A204.1 (cell line): ENCODE measurements around the gene PRRC2B.
"Not testable (repeated sequence)": the region's sequence is repeated elsewhere in the genome, so short reads cannot be mapped to it uniquely, and the experiment has no call there.

Source experiments
- FAIRE-seq: peaks from 2 replicates; lab custom pipeline; 2012; peaks lifted over from hg19 to GRCh38; lab: Jason Lieb, UNC

The PRRC2B gene

DNA sequence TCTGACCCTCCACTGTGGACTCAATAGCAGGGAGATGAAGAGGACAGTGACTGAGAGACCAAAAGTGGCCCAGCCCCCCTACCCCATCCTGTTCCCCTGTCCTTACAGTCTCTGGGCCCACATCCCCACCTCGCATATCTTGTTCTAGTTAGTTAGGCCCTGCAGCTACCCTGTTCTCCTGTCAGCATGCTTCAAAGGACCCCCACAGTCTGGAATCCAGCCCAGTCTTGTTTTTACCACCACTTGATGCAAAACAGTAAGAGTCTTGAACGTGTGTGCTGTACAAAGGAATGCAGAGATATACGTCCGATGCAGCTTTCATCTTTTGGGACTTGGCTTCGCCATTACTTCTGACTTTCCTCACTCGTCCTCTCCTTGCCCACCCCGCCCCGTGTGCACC is 96.6 kb downstream of the PRRC2B start:
- FAIRE-seq = no peak

DNA sequence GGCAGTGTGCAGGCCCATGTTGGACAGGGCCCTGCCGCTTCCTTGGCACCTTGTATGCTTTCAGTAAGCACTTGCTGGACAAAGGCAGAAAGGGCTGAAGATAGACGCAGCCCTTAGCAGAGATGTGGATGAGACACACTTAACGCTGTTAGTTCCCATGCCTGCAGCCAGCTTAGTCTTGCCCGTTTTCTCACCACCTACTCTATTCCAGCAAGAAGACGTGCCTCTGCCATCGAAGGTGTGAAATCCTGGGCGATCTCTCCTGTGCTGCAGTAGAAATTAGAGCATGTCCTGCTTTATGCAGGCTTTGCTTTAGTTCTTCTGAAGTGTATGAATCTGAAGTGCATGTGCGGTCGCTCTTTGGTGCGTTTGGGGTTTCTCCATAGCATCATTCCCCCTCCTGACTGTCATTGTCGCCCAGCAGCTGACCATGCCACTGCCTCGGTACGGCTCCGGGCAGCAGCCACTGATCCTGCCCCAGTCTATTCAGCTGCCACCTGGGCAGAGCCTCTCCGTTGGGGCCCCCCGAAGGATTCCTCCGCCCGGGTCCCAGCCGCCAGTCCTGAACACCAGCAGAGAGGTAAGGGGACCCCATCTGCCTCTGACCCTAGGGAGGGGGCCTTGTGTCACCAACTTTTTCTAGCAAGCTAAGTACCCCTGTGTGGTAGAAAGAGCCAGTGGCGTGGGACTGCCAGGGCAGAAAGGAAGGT is 97.3 kb downstream of the PRRC2B start:
- FAIRE-seq = no peak

DNA sequence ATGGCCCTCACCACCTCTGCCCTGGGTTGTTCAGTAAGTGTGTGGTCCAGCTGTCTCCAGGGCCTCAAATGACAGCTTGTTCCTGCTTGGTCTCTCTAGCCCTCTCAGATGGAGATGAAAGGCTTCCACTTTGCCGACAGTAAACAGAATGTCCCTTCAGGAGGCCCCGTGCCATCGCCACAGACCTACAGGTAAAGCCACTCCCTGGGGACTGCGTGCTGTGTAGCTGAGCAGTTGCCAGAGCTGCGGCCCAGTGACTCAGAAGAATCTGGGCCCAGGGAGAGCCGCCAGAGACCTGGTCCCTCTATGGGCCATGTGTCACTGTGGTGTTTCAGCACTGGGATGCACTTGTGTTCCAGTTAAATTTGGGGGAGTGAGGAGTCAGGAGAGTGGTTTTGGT is 98.2 kb downstream of the PRRC2B start:
- no peak for FAIRE-seq

DNA sequence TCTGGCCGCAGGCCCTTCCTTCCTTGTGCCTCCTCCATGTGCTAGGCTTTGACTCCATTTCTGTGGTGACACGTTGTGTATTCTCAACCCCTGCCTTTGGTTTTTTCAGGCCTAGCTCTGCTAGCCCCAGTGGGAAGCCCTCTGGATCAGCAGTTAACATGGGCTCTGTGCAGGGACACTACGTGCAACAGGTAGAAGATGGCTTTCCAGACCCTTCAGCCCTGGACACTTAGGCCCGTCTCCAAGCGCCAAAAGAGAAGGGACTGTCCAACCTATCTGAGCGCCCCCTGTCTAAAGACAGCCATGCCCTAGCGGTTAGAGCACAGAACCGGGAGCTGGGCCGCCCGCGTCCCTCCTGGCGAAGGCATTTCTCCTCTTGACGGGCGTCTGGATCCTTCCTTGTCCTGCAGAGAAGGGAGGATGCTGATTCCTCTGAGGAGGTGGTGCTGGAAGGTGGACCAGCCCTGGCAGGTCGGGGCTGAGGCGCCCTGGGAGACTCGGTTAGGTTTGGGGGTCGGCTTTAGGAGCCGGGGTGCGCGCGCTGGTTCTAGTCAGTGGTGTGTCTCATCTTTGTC is 100.5 kb downstream of the PRRC2B start:
- no peak for FAIRE-seq

DNA sequence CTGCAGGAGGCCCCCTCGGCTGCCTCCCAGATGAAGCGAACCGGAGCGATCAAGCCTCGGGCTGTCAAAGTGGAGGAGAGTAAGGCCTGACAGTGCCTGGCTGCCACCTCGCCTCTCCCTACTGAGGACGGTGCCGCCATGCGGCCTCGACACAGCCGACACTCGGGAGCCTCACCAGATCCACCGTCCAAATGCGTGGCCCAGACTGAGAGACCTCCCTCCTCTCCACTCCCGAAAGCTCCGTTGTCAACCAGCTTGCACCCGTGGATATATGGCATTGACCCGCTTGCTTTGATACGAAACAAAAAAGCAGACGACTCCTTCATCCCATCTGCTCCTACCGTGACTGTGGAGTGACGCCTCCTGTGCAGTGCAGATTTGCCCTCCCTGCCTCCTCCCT is 101.9 kb downstream of the PRRC2B start:
- no peak for FAIRE-seq

DNA sequence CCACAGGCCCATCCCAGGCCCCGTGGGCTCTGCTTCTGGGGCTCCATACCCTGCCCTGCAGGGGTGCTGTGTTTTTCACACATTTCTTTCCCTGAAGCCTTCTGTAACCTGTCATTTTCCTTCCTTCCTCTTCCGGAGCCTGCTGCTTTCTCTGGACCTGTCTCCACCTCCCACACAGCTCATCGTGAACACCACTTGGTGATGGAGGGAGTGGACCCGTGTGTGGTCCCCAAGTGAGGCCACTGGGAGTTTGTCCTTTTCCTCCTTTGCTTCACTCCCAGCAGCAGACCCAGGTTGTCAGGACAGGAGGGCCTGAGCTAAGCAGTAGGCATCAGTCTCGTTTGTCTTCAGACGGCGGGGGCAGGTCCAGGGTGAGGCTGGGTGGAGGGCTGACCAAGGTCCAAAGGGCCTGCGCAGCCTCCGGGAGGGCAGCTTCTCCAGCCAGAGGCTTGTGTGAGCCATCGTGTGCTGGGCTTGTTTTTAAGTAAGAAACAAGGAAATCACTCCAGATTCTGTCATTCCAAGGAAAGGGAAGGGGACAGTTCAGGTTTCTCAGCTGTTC is 103.0 kb downstream of the PRRC2B start:
- no peak for FAIRE-seq

DNA sequence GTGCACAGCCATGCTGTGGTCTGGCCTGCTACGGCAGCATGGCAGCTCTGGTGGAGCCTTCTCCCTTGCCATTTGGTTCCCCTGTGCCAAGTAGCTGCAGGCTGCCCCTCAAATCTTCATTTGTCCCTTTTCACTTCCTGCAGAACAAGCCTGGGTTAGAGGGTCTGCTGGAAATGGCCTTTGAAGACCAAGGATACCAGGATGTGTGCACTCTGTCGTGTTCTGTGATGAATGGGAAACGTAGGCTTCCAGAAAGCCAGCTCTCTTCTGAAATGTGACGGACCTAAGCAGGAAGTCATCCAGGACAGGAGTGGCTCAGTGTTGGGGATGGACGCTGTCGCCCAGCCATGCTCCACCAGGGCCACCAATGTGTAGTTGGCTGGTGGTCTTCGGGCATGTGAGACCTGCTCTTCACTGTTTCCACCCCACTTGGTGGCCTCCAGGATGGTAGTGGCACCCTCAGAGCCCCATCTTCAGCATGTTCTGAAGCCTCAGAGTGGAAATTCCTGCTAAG is 105.4 kb downstream of the PRRC2B start:
- FAIRE-seq = no peak

DNA sequence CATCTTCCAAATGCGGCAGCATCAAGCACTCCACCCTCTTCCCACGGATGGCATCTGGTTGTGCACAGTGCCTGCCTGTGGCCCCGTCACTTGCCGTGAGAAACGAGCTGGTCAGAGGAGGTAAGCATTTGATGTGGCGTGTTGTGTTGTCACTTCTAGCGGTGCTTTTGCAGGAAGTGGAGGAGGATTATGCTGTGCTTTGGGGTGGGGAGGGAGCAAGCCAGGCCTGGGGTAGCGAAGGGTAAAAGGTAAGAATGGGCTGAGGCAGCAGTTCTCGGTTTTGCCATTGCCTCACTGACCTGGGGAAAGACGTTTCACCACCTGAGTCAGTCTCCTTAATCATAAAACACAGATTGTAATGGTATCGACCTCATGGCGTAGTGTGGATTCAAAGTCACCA is 106.5 kb downstream of the PRRC2B start:
- FAIRE-seq = no peak

DNA sequence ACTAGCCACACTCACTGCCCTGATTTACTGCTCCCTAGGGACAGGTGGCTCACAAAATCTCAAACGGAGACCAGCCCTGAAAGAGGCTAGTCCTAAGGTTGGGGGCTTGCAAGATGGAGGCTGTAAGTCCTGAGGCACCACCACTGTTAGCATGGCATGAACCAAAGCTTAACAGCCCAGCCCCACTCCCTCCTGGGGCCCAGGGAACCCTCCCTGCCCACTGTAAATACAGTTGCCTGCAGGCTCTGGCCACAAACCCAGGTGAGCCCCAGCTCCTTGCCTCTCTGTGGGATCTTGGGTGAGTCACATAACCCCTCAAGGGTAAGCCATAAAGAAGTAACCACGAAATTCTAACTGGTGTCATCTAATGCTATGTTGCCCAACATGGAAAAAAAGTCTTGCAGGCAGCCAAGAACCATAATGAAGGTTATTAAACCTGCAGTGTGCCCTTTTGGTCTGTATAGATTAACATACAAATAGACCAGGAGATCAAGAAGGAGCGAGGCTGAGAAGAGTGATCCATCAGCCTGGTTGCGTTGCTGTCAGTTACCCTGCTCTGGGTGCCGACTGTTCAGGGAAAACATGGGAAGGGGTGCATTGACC is 107.2 kb downstream of the PRRC2B start:
- FAIRE-seq = no peak

DNA sequence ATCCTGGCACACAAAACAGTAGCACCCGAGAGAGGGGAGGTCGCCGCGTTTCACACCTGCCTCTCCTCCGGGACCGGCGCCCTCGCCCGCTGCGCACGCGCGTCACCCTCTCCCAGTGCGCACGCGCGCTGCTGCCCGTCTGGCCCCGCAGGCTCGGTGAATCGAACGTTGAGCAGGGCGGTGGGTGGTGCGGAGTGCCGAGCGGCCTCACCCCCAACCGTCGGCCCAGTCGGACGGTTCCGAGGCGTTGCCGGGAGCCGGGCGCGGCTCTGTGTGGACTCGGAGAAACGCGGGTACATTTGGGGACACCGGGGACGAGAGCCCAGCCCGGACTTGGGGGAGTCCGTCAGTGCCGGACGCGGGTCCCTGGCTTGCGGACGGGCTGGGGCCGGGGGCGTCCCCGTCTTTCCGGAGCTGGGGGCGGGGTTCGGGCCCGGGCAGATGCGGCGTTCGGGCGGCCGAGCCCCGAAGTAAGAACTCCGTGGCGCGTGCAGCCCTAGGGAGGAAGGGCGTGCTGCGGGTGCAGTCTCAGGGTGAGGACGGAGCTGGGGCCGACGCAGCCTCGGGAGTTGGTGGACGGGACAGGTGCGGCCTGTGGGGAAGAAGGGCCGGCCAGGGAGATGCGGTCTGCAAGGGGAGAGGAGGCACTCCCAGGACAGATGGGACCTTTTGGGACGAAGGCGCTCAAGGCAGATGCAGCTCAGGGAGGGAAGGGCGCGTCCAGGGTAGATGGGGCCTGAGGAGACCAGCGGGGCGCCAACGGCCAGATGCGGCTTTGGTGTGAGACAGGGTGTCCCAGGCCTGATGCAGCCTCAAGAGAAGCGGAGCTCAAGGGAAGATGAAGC is 109.1 kb downstream of the PRRC2B start, which contains the start of gene POMT1:
TSS of gene POMT1 (plus strand) at position 138 of the 845 bp plus-strand sequence. CDS start 1,301 bp downstream, outside the sequence.
- FAIRE-seq = no peak

DNA sequence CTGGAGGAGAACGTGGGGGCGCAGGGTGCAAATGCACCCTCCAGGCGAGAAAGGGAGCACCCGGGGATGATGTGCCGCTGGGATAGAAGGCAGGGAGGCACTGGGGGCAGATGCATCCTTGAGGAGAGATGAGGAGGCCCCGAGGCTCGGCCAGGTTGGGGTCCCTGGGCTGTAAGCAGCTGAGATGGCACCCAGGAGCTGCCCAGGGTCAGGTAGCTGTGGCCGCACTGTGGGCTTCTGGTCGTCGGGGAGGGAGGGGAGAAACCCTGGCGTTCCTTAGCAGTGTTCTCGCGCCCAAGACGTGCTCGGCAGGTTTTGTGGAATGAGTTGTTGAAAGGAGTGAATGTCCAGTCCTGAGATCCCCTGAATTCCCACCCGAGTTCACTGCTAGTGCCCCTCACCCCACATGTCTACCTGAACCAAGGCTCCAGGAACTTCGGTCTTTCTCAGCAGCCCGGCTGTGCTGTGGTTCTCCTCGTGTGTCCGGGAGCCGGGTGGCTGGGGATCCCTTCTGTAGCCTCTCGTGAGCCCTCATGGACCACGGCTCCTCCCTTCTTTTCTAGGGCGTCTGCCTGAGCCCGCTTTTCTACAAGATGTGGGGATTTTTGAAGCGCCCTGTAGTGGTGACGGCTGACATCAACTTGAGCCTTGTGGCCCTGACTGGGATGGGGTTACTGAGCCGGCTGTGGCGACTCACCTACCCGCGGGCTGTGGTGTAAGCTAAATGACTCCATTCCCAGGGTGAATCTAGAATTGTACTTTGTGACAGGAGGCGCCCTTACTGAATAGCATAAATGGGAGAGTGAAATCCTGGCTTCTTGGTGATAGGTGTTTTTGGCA is 110.0 kb downstream of the PRRC2B start:
- no peak for FAIRE-seq

DNA sequence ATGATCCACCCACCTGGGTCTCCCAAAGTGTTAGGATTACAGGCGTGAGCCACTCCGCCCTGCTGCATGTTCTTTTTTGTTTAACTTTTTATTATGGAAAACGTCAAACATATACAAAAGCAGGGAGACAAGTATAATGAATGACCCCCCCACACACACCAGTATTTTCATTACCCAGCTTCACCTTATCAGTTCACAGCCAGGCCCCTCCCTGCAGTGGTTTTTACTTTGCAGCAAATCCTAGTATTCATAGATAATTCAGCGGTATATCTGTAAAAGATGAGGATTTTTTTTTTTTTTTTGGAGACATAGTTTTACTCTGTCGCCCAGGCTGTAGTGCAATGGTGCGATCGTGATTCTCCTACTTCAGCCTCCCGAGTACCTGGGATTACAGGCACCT is 111.1 kb downstream of the PRRC2B start:
- FAIRE-seq = no peak

DNA sequence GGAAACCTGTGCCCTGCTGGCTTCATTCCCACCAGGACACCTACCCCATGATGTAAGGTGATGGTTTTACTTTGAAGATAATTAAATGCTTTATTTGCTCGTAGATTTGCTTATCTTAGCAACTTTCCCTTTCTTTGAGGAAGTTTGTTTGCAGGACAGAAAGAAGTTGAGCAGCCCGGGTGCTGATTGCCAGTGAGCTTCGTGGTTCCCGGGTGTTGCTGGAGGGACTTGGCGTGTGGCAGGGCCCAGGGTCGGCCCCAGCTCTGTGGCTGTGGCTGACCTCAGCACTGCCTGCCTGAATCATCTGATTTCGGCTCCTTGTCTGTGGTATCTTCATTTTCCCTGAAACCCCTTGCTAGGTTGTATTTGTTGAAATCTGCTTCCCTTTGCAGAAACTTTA is 117.5 kb downstream of the PRRC2B start:
- FAIRE-seq = no peak

DNA sequence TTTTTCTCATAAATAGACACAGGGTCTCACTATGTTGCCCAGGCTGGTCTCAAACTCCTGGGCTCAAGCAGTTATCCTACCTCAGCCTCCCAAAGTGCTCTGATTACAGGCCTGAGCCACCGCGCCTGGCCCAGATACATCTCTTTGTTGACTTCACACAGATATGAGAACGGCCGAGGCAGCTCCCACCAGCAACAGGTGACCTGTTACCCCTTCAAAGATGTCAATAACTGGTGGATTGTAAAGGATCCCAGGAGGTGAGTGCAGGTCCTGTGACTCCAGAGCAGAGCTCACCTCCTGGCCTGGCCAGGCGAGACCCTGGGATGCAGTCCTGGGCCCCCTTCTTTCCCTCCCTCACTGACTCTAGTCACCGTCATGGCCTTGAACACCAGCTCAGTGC is 118.0 kb downstream of the PRRC2B start:
- no peak for FAIRE-seq

DNA sequence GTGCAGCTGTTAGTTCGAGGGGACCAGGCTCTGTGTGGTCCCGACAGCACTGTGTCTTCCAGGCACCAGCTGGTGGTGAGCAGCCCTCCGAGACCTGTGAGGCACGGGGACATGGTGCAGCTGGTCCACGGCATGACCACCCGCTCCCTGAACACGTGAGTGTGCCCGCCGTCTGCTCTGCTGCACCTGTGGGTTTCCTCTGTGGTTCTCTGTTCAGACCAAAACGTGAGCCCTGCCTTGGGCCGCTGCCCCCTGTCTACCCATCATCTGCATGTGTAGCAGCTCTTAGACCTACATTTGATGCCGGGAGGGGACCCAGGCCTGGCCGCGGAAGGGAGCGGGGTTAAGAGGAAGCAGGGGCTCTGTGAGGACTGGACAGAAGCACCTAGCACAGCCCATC is 119.3 kb downstream of the PRRC2B start:
- no peak for FAIRE-seq

DNA sequence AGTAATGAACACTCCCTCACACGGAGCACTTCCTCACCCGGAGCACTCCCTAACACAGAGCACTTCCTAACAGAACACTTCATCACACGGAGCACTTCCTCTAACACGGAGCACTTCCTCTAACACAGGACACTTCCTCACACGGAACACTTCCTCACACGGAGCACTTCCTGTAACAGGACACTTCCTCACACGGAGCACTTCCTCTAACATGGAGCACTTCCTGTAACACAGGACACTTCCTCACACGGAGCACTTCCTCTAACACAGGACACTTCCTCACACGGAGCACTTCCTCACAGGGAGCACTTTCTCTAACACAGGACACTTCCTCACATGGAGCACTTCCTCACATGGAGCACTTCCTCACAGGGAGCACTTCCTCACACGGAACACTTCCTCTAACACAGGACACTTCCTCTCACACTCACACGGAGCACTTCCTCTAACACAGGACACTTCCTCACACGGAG is 121.7 kb downstream of the PRRC2B start:
- not testable (repeated sequence) for FAIRE-seq

DNA sequence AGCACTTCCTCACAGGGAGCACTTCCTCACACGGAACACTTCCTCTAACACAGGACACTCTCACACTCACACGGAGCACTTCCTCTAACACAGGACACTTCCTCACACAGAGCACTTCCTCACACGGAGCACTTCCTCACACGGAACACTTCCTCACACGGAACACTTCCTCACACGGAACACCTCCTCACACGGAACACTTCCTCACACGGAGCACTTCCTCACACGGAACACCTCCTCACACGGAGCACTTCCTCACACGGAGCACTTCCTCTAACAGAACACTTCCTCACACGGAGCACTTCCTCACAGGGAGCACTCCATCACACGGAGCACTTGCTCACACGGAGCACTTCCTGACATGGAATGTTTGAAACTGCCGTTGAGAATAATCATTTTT is 122.2 kb downstream of the PRRC2B start:
- FAIRE-seq = no peak

DNA sequence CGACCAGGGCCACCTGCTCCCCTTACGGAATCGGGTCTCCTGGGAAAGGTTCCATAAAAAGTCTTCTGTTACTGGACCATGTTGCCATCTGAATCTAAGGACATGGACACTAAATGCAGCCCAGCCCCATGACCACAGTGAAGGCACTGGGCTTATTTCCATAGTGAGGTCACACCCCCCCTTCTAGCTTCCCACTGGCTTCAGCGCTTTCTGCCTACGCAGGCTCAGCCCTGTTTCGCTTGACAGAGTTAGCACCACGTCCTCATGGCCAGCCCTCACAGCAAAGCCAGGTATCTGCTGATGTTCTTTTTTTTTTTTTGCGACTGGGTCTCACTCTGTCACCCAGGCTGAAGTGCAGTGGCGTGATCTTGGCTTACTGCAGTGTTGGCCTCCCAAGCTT is 123.0 kb downstream of the PRRC2B start:
- FAIRE-seq = no peak

DNA sequence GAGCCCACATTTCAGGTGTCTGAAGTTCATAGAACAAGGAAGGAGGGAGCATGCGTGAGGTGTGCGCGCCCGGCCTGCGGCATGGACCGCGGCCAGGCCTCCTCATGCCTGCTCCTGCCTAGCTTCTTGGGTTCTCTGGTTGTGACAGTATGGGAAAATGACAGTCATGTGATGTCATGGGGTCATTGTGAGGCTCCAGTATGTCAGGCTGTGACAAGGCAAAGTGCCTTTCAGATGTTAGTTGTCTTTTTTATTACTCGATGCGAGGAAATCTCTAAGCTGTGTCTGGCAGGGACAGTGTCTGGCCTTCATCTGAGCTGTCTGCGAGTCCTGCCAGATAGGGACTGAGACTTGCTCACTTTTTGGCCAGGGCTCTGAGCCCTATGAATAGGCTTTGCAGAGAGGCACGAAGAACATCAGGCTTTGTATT is 123.9 kb downstream of the PRRC2B start:
- FAIRE-seq = no peak

DNA sequence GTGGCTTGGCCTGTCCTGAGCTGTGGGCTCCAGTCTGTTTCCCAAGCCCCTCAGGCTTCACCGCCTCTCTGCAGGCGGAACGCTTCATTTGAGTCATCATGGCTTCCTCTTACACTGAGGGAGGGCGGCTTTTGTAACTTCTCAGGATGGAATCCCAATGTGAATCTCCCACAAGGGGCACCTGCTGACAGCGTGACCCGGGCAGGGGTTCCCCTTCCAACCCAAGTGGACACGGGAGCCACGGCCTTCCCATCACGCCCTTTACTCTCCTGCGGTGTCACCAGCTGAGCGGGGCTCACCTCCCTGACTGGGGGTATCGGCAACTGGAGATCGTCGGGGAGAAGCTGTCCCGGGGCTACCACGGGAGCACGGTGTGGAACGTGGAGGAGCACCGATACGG is 124.7 kb downstream of the PRRC2B start:
- no peak for FAIRE-seq

DNA sequence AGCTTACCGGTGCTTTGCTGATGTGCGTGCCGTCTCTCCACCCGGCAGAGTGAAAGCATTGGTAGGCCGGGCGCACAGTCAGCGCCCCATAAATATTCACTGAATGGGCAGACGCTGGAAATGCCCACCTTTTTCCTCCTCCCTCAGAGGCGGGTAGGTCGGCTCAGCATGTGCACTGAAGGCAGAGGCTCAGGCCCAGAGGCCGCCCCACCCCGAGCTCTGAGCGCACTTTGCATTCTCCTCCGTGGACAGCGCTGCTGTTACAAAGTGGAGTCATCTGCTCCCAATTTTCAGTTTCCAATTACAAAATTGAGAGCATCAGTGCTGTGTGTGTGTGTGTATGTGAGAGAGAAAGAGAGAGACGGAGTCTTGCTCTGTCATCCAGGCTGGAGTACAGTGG is 126.6 kb downstream of the PRRC2B start:
- FAIRE-seq = no peak
